SK-N-SH (cell line): Measurements from ENCODE around the gene SPTBN1. TPM values are rescaled to one million over a fixed set of nuclear protein-coding genes. Genes with fewer than 3 reads are reported as not detected.

ENCODE experiments used
- CTCF ChIA-PET: fragments of 300-600, 350-600 bp; formaldehyde crosslinking; extraction: SDS; loops from one replicate; lab custom pipeline; 2021; lab: Yijun Ruan, JAX
- POLR2A ChIA-PET: fragments of 350-600 bp; sonication (Branson Sonifier 250); formaldehyde crosslinking; extraction: SDS; loops from one replicate; lab custom pipeline; 2020; ENCODE audit warnings: antibody characterized with exemption, inconsistent platforms; lab: Yijun Ruan, JAX
- DNase-seq: peaks from one replicate; pipeline ENCODE4 v3.0.0; 2012
- H2AFZ ChIP-seq: fragments of 200-600 bp; sonication (generic); 2 replicates; pipeline ENCODE4 v1.8.1; 2016; ENCODE audit warnings: antibody characterized with exemption, mild to moderate bottlenecking, low read depth
- H3F3A ChIP-seq: fragments of 200-600 bp; sonication (generic); replicated peaks from 2 replicates; pipeline ENCODE3; 2016; ENCODE audit warnings: antibody characterized with exemption, mild to moderate bottlenecking; ENCODE audit not compliant: insufficient read depth
- H3K27ac ChIP-seq, 2 experiments: fragments of 200-500 bp in 1 of 2; fragments of 200-600 bp in 1 of 2; sonication (Bioruptor generic) in 1 of 2; sonication (generic), shearing (Covaris generic) in 1 of 2; 2 replicates each; pipeline versions ENCODE4 v1.5.1 to v1.6.1; 2014 to 2016; ENCODE audit warnings: low read depth in 2 of 2, inconsistent platforms in 1 of 2, low read length in 1 of 2, mild to moderate bottlenecking in 1 of 2, mixed read lengths in 1 of 2
- H3K27me3 ChIP-seq: fragments of 200-600 bp; sonication (generic), shearing (Covaris generic); 2 replicates; pipeline ENCODE4 v1.6.1; 2016; ENCODE audit warnings: mixed run types; ENCODE audit not compliant: insufficient read depth
- H3K36me3 ChIP-seq, 2 experiments: fragments of 200-500 bp in 1 of 2; fragments of 200-600 bp in 1 of 2; sonication (Bioruptor generic) in 1 of 2; sonication (generic) in 1 of 2; replicated peaks in 1 of 2; 2 replicates each; pipeline versions ENCODE3 to v1.5.1; 2014 to 2016; ENCODE audit warnings: low read length in 1 of 2, mild to moderate bottlenecking in 1 of 2; ENCODE audit not compliant: insufficient read depth in 2 of 2, control insufficient read depth in 1 of 2
- H3K4me1 ChIP-seq, 2 experiments: fragments of 200-500 bp in 1 of 2; fragments of 200-600 bp in 1 of 2; sonication (Bioruptor generic) in 1 of 2; sonication (generic), shearing (Covaris generic) in 1 of 2; 2 replicates each; pipeline versions ENCODE4 v1.5.1 to v1.6.1; 2014 to 2016; ENCODE audit warnings: low read depth in 1 of 2, low read length in 1 of 2, mixed run types in 1 of 2; ENCODE audit not compliant: insufficient read depth in 2 of 2, control insufficient read depth in 1 of 2
- H3K4me2 ChIP-seq: fragments of 200-600 bp; sonication (generic), shearing (Covaris generic); 2 replicates; pipeline ENCODE4 v1.6.1; 2017; ENCODE audit warnings: mixed run types
- H3K4me3 ChIP-seq, 2 experiments: fragments of 200-500 bp in 1 of 2; fragments of 200-600 bp in 1 of 2; sonication (Bioruptor generic) in 1 of 2; sonication (generic), shearing (Covaris generic) in 1 of 2; 2 replicates each; pipeline versions ENCODE4 v1.5.1 to v1.8.1; 2014 to 2016; ENCODE audit warnings: low read depth in 2 of 2, inconsistent platforms in 1 of 2, low read length in 1 of 2, mild to moderate bottlenecking in 1 of 2, mixed read lengths in 1 of 2, moderate library complexity in 1 of 2
- H3K79me2 ChIP-seq: fragments of 200-600 bp; sonication (generic); 2 replicates; pipeline ENCODE4 v1.8.1; 2017; ENCODE audit warnings: mild to moderate bottlenecking; ENCODE audit not compliant: insufficient read depth
- H3K9ac ChIP-seq: fragments of 200-600 bp; sonication (generic); 2 replicates; pipeline ENCODE4 v1.6.1; 2017; ENCODE audit warnings: mixed run types
- H3K9me2 ChIP-seq: fragments of 200-600 bp; sonication (generic); 2 replicates; pipeline ENCODE4 v1.6.1; 2017; ENCODE audit warnings: mixed run types
- H3K9me3 ChIP-seq: fragments of 200-600 bp; sonication (generic); 2 replicates; pipeline ENCODE4 v1.6.1; 2017; ENCODE audit warnings: mixed run types, mild to moderate bottlenecking, moderate library complexity
- H4K20me1 ChIP-seq: fragments of 200-600 bp; sonication (generic); 2 replicates; pipeline ENCODE4 v1.6.1; 2017; ENCODE audit warnings: mild to moderate bottlenecking, mixed run types; ENCODE audit not compliant: insufficient read depth
- CHD2 ChIP-seq: fragments of 150-350 bp; IDR thresholded peaks from 2 replicates; pipeline ENCODE4 v1.6.1; 2018; ENCODE audit warnings: low read length; ENCODE audit not compliant: partially characterized antibody
- ELF1 ChIP-seq: IDR thresholded peaks from 2 replicates; pipeline ENCODE4 v1.4.0; 2012
- EZH2phosphoT487 ChIP-seq: fragments of 200-600 bp; sonication (generic); IDR thresholded peaks from 2 replicates; pipeline ENCODE4 v1.6.1; 2017; ENCODE audit warnings: low read depth, mixed run types, mild to moderate bottlenecking, antibody characterized with exemption, moderate library complexity, borderline replicate concordance
- FOSL2 ChIP-seq: IDR thresholded peaks from 2 replicates; pipeline ENCODE4 v1.4.0; 2012; ENCODE audit warnings: low read depth, mild to moderate bottlenecking, moderate library complexity, borderline replicate concordance
- FOXJ3 ChIP-seq: sonication (generic); formaldehyde crosslinking; IDR thresholded peaks from 2 replicates; pipeline ENCODE4 v1.5.1; 2020; ENCODE audit warnings: mild to moderate bottlenecking, missing genetic modification reagents
- FOXM1 ChIP-seq: IDR thresholded peaks from 2 replicates; pipeline ENCODE4 v1.4.0; 2012; ENCODE audit warnings: low read depth, mild to moderate bottlenecking
- GABPA ChIP-seq: IDR thresholded peaks from 2 replicates; pipeline ENCODE4 v1.4.0; 2012; ENCODE audit warnings: low read depth, mild to moderate bottlenecking
- JUND ChIP-seq: IDR thresholded peaks from 2 replicates; pipeline ENCODE4 v1.4.0; 2012
- NRF1 ChIP-seq: IDR thresholded peaks from 2 replicates; pipeline ENCODE4 v1.6.1; 2012; ENCODE audit warnings: low read depth, mild to moderate bottlenecking, low read length
- RXRA ChIP-seq: IDR thresholded peaks from 2 replicates; pipeline ENCODE4 v1.4.0; 2012; ENCODE audit warnings: low read depth, mild to moderate bottlenecking, borderline replicate concordance
- SIN3A ChIP-seq: IDR thresholded peaks from 2 replicates; pipeline ENCODE4 v1.6.1; 2012; ENCODE audit warnings: low read depth, mild to moderate bottlenecking, low read length, moderate library complexity, borderline replicate concordance
- TAF1 ChIP-seq: IDR thresholded peaks from 2 replicates; pipeline ENCODE4 v1.6.1; 2012; ENCODE audit warnings: low read depth, mild to moderate bottlenecking, low read length, moderate library complexity, borderline replicate concordance
- WGBS: methylation state at CpG from one replicate; pipeline ENCODE4 v1.1.6; 2017; ENCODE audit warnings: low lambda C conversion rate; 5-methylcytosine and 5-hydroxymethylcytosine counted together
- polyA plus RNA-seq, 3 experiments: library from polyadenylated mRNA; depleted of rRNA; stranded (reverse); fragments of >200 nt; gene quantifications; 2 replicates each; pipeline ENCODE4 v1.2.3, GENCODE V29; 2012
- TF ChIP-seq, protein P1 (sequence below): fragments of 150-350 bp; IDR thresholded peaks from 2 replicates; pipeline ENCODE4 v1.6.1; 2017; ENCODE audit warnings: antibody characterized with exemption, low read length, low read depth, borderline replicate concordance
- TF ChIP-seq, protein P2 (sequence below): IDR thresholded peaks from 2 replicates; pipeline ENCODE4 v1.4.0; 2012; ENCODE audit warnings: low read depth

The SPTBN1 gene
- polyA plus RNA-seq, 1 of the 3 experiments (the other 2 are of a cell fraction) = 29.1 TPM

DNA sequence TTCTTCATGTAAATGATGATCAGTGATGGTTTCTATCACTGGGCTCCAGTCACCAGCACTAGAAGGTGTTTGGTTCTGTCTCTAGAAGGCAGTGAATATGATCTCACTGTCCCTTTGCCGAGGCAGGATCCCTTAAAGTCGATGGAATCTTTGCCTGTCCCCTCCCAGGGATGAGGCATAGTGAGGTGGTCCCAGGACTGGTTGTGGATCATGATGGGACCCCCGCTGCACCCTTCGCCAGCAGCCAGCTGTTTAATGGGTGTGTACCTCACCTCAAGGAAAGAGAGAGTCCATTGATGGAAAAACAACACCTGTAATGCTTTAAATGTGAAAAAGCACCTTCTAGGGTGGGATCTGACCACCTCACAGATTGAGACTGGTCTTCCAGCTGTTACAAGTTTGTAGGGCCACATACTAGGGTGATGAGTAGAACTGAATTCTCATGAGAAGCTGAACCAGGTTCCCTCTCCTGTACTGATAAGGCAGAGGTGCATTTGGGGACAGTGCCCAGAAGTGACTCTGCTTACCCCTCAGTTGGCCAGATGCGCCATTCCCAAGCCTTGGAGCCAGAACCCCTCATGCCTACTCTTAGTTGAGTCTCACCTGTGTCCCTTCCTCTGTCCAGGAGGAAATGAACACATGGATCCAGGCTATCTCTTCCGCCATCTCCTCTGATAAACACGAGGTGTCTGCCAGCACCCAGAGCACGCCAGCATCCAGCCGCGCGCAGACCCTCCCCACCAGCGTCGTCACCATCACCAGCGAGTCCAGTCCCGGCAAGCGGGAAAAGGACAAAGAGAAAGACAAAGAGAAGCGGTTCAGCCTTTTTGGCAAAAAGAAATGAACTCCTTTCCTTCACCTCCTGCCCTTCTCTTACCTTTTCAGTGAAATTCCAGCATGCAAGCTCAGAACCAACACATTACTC, 211.9 kb downstream of the SPTBN1 start:
- Histone ChIP-seq H3K27ac (no peak overlapping the region; a peak in 1 of 4 replicates), H3K4me1 (peaks cover 2 to 31% of the 10 kb centered on the region in 2 experiments; a peak in 3 of 4 replicates), H3K9ac (no peak overlapping the region), H4K20me1 (no peaks in the 10 kb centered on the region), H2AFZ (no peak overlapping the region), H3K27me3 (no peaks in the 10 kb centered on the region), H3K4me2 (no peak overlapping the region), H3K9me2 (no peaks in the 10 kb centered on the region), H3F3A (peaks cover 26% of the 10 kb centered on the region), H3K36me3 (peaks cover 52 to 73% of the 10 kb centered on the region in 2 experiments), H3K9me3 (no peaks in the 10 kb centered on the region), H3K79me2 (no peaks in the 10 kb centered on the region), H3K4me3 (no peak overlapping the region)
- no peak for DNase-seq
- 92% methylated on average over 16 of the region's 17 CpGs for WGBS
- no peak for TF ChIP-seq NRF1
- no peak for TF ChIP-seq CHD2
- TF ChIP-seq, protein P1, sequence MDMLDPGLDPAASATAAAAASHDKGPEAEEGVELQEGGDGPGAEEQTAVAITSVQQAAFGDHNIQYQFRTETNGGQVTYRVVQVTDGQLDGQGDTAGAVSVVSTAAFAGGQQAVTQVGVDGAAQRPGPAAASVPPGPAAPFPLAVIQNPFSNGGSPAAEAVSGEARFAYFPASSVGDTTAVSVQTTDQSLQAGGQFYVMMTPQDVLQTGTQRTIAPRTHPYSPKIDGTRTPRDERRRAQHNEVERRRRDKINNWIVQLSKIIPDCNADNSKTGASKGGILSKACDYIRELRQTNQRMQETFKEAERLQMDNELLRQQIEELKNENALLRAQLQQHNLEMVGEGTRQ = no peak
- ChIA-PET POLR2A (no interaction called here), CTCF (interaction anchor here (0.6 to 3.6 kb wide), 3 partner anchors 37 to 561 kb away, joined by 3 to 15 read pairs (median 4); no protein-coding TSS in a partner anchor)

DNA sequence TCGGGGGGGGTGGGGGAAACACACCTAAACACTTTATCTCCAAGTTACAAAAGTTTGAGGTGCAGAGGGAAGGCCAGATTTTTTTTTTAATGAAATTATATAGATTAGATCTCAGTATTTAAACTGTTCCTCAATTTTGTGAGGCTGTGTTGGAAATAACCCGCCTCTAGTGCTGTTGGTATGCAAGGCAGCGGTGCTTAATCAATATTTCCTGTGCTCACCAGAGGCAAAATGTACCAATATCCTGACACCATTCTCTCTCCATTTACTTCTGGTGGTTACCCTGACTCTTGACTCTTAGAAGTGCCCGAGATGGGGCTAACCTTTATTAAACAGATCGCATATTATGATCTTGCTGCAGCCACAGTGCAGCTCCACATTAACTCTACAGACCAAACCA, 212.6 kb downstream of the SPTBN1 start:
- peaks cover 26% of the 10 kb centered on the region for H3F3A ChIP-seq
- no peak overlapping the region for H3K27ac ChIP-seq
- CTCF ChIA-PET = interaction anchor here (0.6 to 0.9 kb wide), 2 partner anchors 36 to 37 kb away, joined by 3 to 4 read pairs; no protein-coding TSS in a partner anchor

More for the DNA sequence above, 212.6 kb downstream of the SPTBN1 start:
- no peak overlapping the region for H3K9ac ChIP-seq
- no peaks in the 10 kb centered on the region for H3K79me2 ChIP-seq
- DNase-seq = no peak
- H2AFZ ChIP-seq = no peak overlapping the region
- no peak overlapping the region for H3K4me2 ChIP-seq
- H3K4me1 ChIP-seq = peaks cover 2 to 31% of the 10 kb centered on the region in 2 experiments; a peak in 3 of 4 replicates
- H3K4me3 ChIP-seq = no peak overlapping the region
- no peaks in the 10 kb centered on the region for H3K9me2 ChIP-seq
- peaks cover 45 to 71% of the 10 kb centered on the region in 2 experiments for H3K36me3 ChIP-seq
- POLR2A ChIA-PET = no interaction called here
- no peak for TF ChIP-seq FOSL2
- no peak for TF ChIP-seq EZH2phosphoT487
- no peak for TF ChIP-seq FOXM1
- TF ChIP-seq SIN3A = no peak
- no peak for TF ChIP-seq TAF1
- TF ChIP-seq, protein P2, sequence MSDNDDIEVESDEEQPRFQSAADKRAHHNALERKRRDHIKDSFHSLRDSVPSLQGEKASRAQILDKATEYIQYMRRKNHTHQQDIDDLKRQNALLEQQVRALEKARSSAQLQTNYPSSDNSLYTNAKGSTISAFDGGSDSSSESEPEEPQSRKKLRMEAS = no peak
- TF ChIP-seq RXRA = no peak
- TF ChIP-seq FOXJ3 = no peak
- TF ChIP-seq ELF1 = no peak
- TF ChIP-seq JUND = no peak
- TF ChIP-seq GABPA = no peak
- TF ChIP-seq, all 33 proteins: peak for 0
- Histone ChIP-seq H3K9me3 (no peaks in the 10 kb centered on the region), H3K27me3 (no peaks in the 10 kb centered on the region), H4K20me1 (no peaks in the 10 kb centered on the region)
- WGBS = 98% methylated on average over 5 of the region's 5 CpGs
